Hypothalamus (tissue), 51 donors: Measurements from ENCODE around the gene LRP1-AS.
"Not testable (repeated sequence)": the region's sequence is repeated elsewhere in the genome, so short reads cannot be mapped to it uniquely, and the experiment has no call there.

Source experiments
- DNase-seq, 51 donors: peaks; one replicate each; lab custom pipeline; 2025; lab: John Stamatoyannopoulos, UW

Gene LRP1-AS

GRCh38 chr12:57127101-57127725 lies 20.2 kb downstream of the LRP1-AS start:
- peak in 28 of 51 donors; percentile 19 to 72 (median 43) for DNase-seq

- DNase-seq = no peak
Measured at GRCh38 chr12:57126561-57126960, 20.9 kb downstream of the LRP1-AS start.

GRCh38 chr12:57126061-57126460 lies 21.4 kb downstream of the LRP1-AS start:
- no peak for DNase-seq

GRCh38 chr12:57124261-57124877 lies 23.1 kb downstream of the LRP1-AS start:
- peak in 42 of 51 donors; percentile 14 to 85 (median 56) for DNase-seq

- DNase-seq = no peak
Measured at GRCh38 chr12:57123813-57124212, 23.6 kb downstream of the LRP1-AS start.

GRCh38 chr12:57120718-57121117 lies 26.7 kb downstream of the LRP1-AS start:
- DNase-seq = not testable (repeated sequence)

GRCh38 chr12:57119294-57120085 lies 27.9 kb downstream of the LRP1-AS start:
- DNase-seq = no peak

GRCh38 chr12:57118711-57119271 lies 28.6 kb downstream of the LRP1-AS start:
- DNase-seq = no peak

GRCh38 chr12:57116580-57117281 lies 30.7 kb downstream of the LRP1-AS start:
- no peak for DNase-seq

GRCh38 chr12:57112492-57113294 lies 34.7 kb downstream of the LRP1-AS start:
- DNase-seq = peak in 4 of 51 donors; percentile 49 to 71 (median 70)

- peak in 27 of 51 donors; percentile 19 to 78 (median 36) for DNase-seq
Measured at GRCh38 chr12:57111031-57111734, 36.2 kb downstream of the LRP1-AS start, which contains the start of gene STAT6. Gene STAT6 (minus strand): TSS chr12:57111362. CDS start chr12:57108278, 3,084 bp downstream.

- DNase-seq = peak in 10 of 51 donors; percentile 3 to 50 (median 17)
Measured at GRCh38 chr12:57110104-57111030, 37.1 kb downstream of the LRP1-AS start.

- no peak for DNase-seq
Measured at GRCh38 chr12:57109207-57110103, 38.0 kb downstream of the LRP1-AS start.

GRCh38 chr12:57107456-57108155 lies 39.8 kb downstream of the LRP1-AS start:
- DNase-seq = no peak

- DNase-seq = no peak
Measured at GRCh38 chr12:57106021-57106708, 41.3 kb downstream of the LRP1-AS start.
